ENCODE measurements around the gene FRAT1. TPM values are rescaled to one million over a fixed set of nuclear protein-coding genes. Genes with fewer than 3 reads are reported as not detected.
A peak's percentile ranks its signal among the peaks of the same experiment; 100 is the strongest.

Gene FRAT1
- polyA plus RNA-seq, 3 donors = 17.0 to 34.4 (median 31.2) TPM

DNA sequence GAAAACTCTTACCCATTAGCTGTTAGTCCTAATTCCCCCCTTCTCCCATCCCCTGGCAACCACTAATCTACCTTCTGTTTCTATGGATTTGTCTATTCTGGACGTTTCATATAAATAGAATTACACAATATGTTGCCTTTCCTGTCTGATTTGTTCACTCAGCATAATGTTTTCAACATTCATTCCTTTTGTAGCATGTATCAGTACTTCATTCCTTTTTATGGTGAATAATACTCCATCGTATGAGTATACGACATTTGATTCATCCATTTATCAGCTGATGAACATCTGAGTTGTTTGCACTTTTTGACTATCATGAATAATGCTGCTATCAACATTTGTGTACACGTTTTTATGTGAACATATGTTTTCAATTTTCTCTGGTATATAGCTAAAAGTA is 4.4 kb upstream of the FRAT1 start:
- H3K36me3 Mint-ChIP-seq = peaks cover 0 to 1% of the 10 kb centered on the region in 2 donors
- no CpG with 5 or more reads among the region's 4 CpGs for WGBS (ENCODE audit: insufficient coverage)

GRCh38 chr10:97319671-97320479 is 804 bp downstream of the FRAT1 start:
- peak overlapping the region; percentile 88 to 97 (median 93) for H3K27ac Mint-ChIP-seq
- under 1% methylated on average over 83 of the region's 83 CpGs for WGBS (ENCODE audit: insufficient coverage)
- Histone ChIP-seq H3K36me3 (replicated peaks in 1 of 2; ENCODE audit: control insufficient read depth in 1 of 2, insufficient read depth in 2 of 2, low read length in 2 of 2) (no peaks in the 10 kb centered on the region), H2AFZ (ENCODE audit: insufficient read depth, low read depth, low read length, poor library complexity, severe bottlenecking) (peak overlapping the region; percentile 39), H3K27me3 (ENCODE audit: control insufficient read depth in 2 of 2, insufficient read depth in 2 of 2, low read length in 2 of 2) (no peaks in the 10 kb centered on the region), H4K20me1 (ENCODE audit: insufficient read depth, low read length) (peaks cover 52% of the 10 kb centered on the region), H3K9ac (ENCODE audit: insufficient read depth, low read length, poor library complexity, severe bottlenecking) (peak overlapping the region; percentile 91), H3K4me3 (replicated peaks in 1 of 3; ENCODE audit: low read depth in 2 of 3, low read length in 3 of 3) (peak overlapping the region; percentile 88 to 100 (median 96)), H3K9me3 (replicated peaks in 1 of 2; ENCODE audit: control insufficient read depth in 1 of 2, insufficient read depth in 1 of 2, low read length in 2 of 2) (no peaks in the 10 kb centered on the region), H3K4me2 (replicated peaks; ENCODE audit: extremely low read depth, low read length, poor library complexity, severe bottlenecking) (peak overlapping the region; percentile 77), H3K79me2 (ENCODE audit: insufficient read depth, low read length) (peaks cover 55% of the 10 kb centered on the region), H3K27ac (ENCODE audit: low read depth in 1 of 2, low read length in 2 of 2) (peak overlapping the region; percentile 71 to 96), H3K4me1 (ENCODE audit: control insufficient read depth in 1 of 2, insufficient read depth in 2 of 2, low read length in 2 of 2) (peaks cover 45 to 53% of the 10 kb centered on the region in 2 donors)
- peaks cover 55% of the 10 kb centered on the region for H3K4me1 Mint-ChIP-seq
- TF ChIP-seq, protein P1, sequence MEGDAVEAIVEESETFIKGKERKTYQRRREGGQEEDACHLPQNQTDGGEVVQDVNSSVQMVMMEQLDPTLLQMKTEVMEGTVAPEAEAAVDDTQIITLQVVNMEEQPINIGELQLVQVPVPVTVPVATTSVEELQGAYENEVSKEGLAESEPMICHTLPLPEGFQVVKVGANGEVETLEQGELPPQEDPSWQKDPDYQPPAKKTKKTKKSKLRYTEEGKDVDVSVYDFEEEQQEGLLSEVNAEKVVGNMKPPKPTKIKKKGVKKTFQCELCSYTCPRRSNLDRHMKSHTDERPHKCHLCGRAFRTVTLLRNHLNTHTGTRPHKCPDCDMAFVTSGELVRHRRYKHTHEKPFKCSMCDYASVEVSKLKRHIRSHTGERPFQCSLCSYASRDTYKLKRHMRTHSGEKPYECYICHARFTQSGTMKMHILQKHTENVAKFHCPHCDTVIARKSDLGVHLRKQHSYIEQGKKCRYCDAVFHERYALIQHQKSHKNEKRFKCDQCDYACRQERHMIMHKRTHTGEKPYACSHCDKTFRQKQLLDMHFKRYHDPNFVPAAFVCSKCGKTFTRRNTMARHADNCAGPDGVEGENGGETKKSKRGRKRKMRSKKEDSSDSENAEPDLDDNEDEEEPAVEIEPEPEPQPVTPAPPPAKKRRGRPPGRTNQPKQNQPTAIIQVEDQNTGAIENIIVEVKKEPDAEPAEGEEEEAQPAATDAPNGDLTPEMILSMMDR (IDR thresholded peaks at IDR 0.05) = peak; percentile 28
- peaks cover 0 to 4% (median 0%) of the 10 kb centered on the region in 7 donors for H3K9me3 Mint-ChIP-seq
- peaks cover 0 to 3% (median 2%) of the 10 kb centered on the region in 3 donors for H3K27me3 Mint-ChIP-seq (ENCODE audit: low read depth in 3 of 3)
- peak overlapping the region; percentile 97 to 98 for H3K4me3 Mint-ChIP-seq
- intact Hi-C loops (cut with micrococcal nuclease) = loop anchor here (2.0 to 5.0 kb wide), 5 partner anchors 15 to 81 kb away; partner anchors contain the start of genes ARHGAP19 (in 1 of the 2), FRAT2 (in 1 of the 2) and RRP12 (in 1 of the 2)
- peaks cover 3 to 16% of the 10 kb centered on the region in 2 donors for H3K36me3 Mint-ChIP-seq
- peak; percentile 36 to 58 (median 52) for DNase-seq

More for the DNA sequence above, 4.4 kb upstream of the FRAT1 start:
- TF ChIP-seq, protein P1 (IDR thresholded peaks at IDR 0.05) = no peak
- Histone ChIP-seq H3K9ac (ENCODE audit: insufficient read depth, low read length, poor library complexity, severe bottlenecking) (peak overlapping the region; percentile 17), H4K20me1 (ENCODE audit: insufficient read depth, low read length) (peaks cover under 1% of the 10 kb centered on the region), H3K36me3 (replicated peaks in 1 of 2; ENCODE audit: control insufficient read depth in 1 of 2, insufficient read depth in 2 of 2, low read length in 2 of 2) (no peaks in the 10 kb centered on the region), H3K4me3 (replicated peaks in 1 of 3; ENCODE audit: low read depth in 2 of 3, low read length in 3 of 3) (peak overlapping the region in 1 of 3 experiments; percentile 10), H3K27ac (ENCODE audit: low read depth in 1 of 2, low read length in 2 of 2) (peak overlapping the region in 1 of 2 donors; percentile 74), H3K79me2 (ENCODE audit: insufficient read depth, low read length) (peaks cover 9% of the 10 kb centered on the region), H3K9me3 (replicated peaks in 1 of 2; ENCODE audit: control insufficient read depth in 1 of 2, insufficient read depth in 1 of 2, low read length in 2 of 2) (no peaks in the 10 kb centered on the region), H2AFZ (ENCODE audit: insufficient read depth, low read depth, low read length, poor library complexity, severe bottlenecking) (no peak overlapping the region), H3K27me3 (ENCODE audit: control insufficient read depth in 2 of 2, insufficient read depth in 2 of 2, low read length in 2 of 2) (no peaks in the 10 kb centered on the region), H3K4me1 (ENCODE audit: control insufficient read depth in 1 of 2, insufficient read depth in 2 of 2, low read length in 2 of 2) (peaks cover 35 to 44% of the 10 kb centered on the region in 2 donors), H3K4me2 (replicated peaks; ENCODE audit: extremely low read depth, low read length, poor library complexity, severe bottlenecking) (peak overlapping the region; percentile 25)
- Mint-ChIP-seq H3K27ac (peak overlapping the region; percentile 75 to 93 (median 90)), H3K4me1 (peaks cover 46% of the 10 kb centered on the region), H3K4me3 (no peak overlapping the region), H3K9me3 (peaks cover 0 to 6% (median 0%) of the 10 kb centered on the region in 7 donors), H3K27me3 (ENCODE audit: low read depth in 3 of 3) (peaks cover 2 to 4% (median 2%) of the 10 kb centered on the region in 3 donors)
- peak in 2 of 3 donors; percentile 54 to 68 for DNase-seq
- intact Hi-C loops (cut with micrococcal nuclease) = loop anchor here in 1 of 2 donors (5.0 kb wide), 1 partner anchor 38 kb away; no protein-coding TSS in a partner anchor
